Measurements from ENCODE around the gene TNFRSF4. TPM values are rescaled to one million over a fixed set of nuclear protein-coding genes. Genes with fewer than 3 reads are reported as not detected.

TNFRSF4 gene
- total RNA-seq, 1 donor from 2014 or later = not detected

GRCh38 chr1:1207571-1207892, 6.4 kb downstream of the TNFRSF4 start:
- peaks cover 50% of the 10 kb centered on the region for H3K4me1 ChIP-seq
- H3K36me3 ChIP-seq = no peaks in the 10 kb centered on the region
- no peaks in the 10 kb centered on the region for H3K27me3 ChIP-seq
- H3K27ac ChIP-seq = peak overlapping the region; percentile 75
- no peak for DNase-seq (ENCODE audit: extremely low spot score in 2 of 2)
- intact Hi-C loops (cut with DNase I) = no loop called here
- no peaks in the 10 kb centered on the region for H3K9me3 ChIP-seq
- H3K4me3 ChIP-seq = no peak overlapping the region
- TF ChIP-seq CTCF (IDR thresholded peaks at IDR 0.05) = no peak
- TF ChIP-seq POLR2AphosphoS5 (IDR thresholded peaks at IDR 0.05; ENCODE audit: insufficient read depth in 1 of 2, low read depth in 1 of 2) = no peak
- TF ChIP-seq POLR2A (IDR thresholded peaks at IDR 0.05) = no peak

GRCh38 chr1:1206966-1207531, 6.9 kb downstream of the TNFRSF4 start:
- Histone ChIP-seq H3K4me3 (peak overlapping the region; percentile 34 to 38), H3K36me3 (no peaks in the 10 kb centered on the region), H3K9me3 (no peaks in the 10 kb centered on the region), H3K27me3 (no peaks in the 10 kb centered on the region), H3K4me1 (peaks cover 45% of the 10 kb centered on the region), H3K27ac (no peak overlapping the region)
- intact Hi-C loops (cut with DNase I) = no loop called here
- DNase-seq (ENCODE audit: extremely low spot score in 2 of 2) = no peak
- TF ChIP-seq POLR2A (IDR thresholded peaks at IDR 0.05) = no peak

- no peak for TF ChIP-seq POLR2A (IDR thresholded peaks at IDR 0.05)
- no peak for DNase-seq (ENCODE audit: extremely low spot score in 2 of 2)
- intact Hi-C loops (cut with DNase I) = no loop called here
- Histone ChIP-seq H3K27me3 (no peaks in the 10 kb centered on the region), H3K4me1 (peaks cover 45% of the 10 kb centered on the region), H3K36me3 (no peaks in the 10 kb centered on the region), H3K9me3 (no peaks in the 10 kb centered on the region), H3K4me3 (peak within 1 kb of the TSS; percentile 34 to 38), H3K27ac (peak within 1 kb of the TSS; percentile 48)
Measured at GRCh38 chr1:1206376-1206965, 7.5 kb downstream of the TNFRSF4 start, which contains the start of gene TNFRSF18. Gene TNFRSF18 (minus strand): TSS chr1:1206592. CDS start chr1:1206571, 21 bp downstream.

- Histone ChIP-seq H3K4me3 (peak overlapping the region; percentile 34 to 38), H3K27ac (peak overlapping the region; percentile 48), H3K9me3 (no peaks in the 10 kb centered on the region), H3K4me1 (peaks cover 51% of the 10 kb centered on the region), H3K36me3 (no peaks in the 10 kb centered on the region), H3K27me3 (no peaks in the 10 kb centered on the region)
- no peak for TF ChIP-seq CTCF (IDR thresholded peaks at IDR 0.05)
- no peak for TF ChIP-seq POLR2A (IDR thresholded peaks at IDR 0.05)
- TF ChIP-seq POLR2AphosphoS5 (IDR thresholded peaks at IDR 0.05; ENCODE audit: insufficient read depth in 1 of 2, low read depth in 1 of 2) = no peak
- intact Hi-C loops (cut with DNase I) = no loop called here
- no peak for DNase-seq (ENCODE audit: extremely low spot score in 2 of 2)
Measured at GRCh38 chr1:1205769-1206375, 8.1 kb downstream of the TNFRSF4 start.

- no peak for DNase-seq (ENCODE audit: extremely low spot score in 2 of 2)
- H3K36me3 ChIP-seq = no peaks in the 10 kb centered on the region
- H3K4me1 ChIP-seq = peaks cover 53% of the 10 kb centered on the region
- H3K27ac ChIP-seq = no peak overlapping the region
- no peaks in the 10 kb centered on the region for H3K27me3 ChIP-seq
- H3K9me3 ChIP-seq = no peaks in the 10 kb centered on the region
- intact Hi-C loops (cut with DNase I) = no loop called here
- TF ChIP-seq POLR2A (IDR thresholded peaks at IDR 0.05) = no peak
- TF ChIP-seq POLR2AphosphoS5 (IDR thresholded peaks at IDR 0.05; ENCODE audit: insufficient read depth in 1 of 2, low read depth in 1 of 2) = no peak
- no peak overlapping the region for H3K4me3 ChIP-seq
Measured at GRCh38 chr1:1204998-1205768, 8.8 kb downstream of the TNFRSF4 start.

GRCh38 chr1:1204425-1204920, 9.5 kb downstream of the TNFRSF4 start:
- DNase-seq (ENCODE audit: extremely low spot score in 2 of 2) = no peak
- H3K27ac ChIP-seq = no peak overlapping the region
- H3K36me3 ChIP-seq = no peaks in the 10 kb centered on the region
- peaks cover 53% of the 10 kb centered on the region for H3K4me1 ChIP-seq
- H3K9me3 ChIP-seq = no peaks in the 10 kb centered on the region
- TF ChIP-seq POLR2A (IDR thresholded peaks at IDR 0.05) = no peak
- no peaks in the 10 kb centered on the region for H3K27me3 ChIP-seq
- intact Hi-C loops (cut with DNase I) = no loop called here
- H3K4me3 ChIP-seq = no peak overlapping the region
